H7 (cell line): Measurements from ENCODE around the gene FAM118A. TPM values are rescaled to one million over a fixed set of nuclear protein-coding genes. Genes with fewer than 3 reads are reported as not detected.
"Not testable (repeated sequence)": the region's sequence is repeated elsewhere in the genome, so short reads cannot be mapped to it uniquely, and the experiment has no call there.

ENCODE experiments used
- DNase-seq: peaks from one replicate; pipeline ENCODE4 v3.0.0; 2012
- H3K27me3 ChIP-seq: 2 replicates; pipeline ENCODE4 v1.6.0; 2011; ENCODE audit warnings: mild to moderate bottlenecking, low read length; ENCODE audit not compliant: control insufficient read depth, insufficient read depth
- H3K36me3 ChIP-seq: replicated peaks from 2 replicates; pipeline ENCODE4 v1.5.1; 2011; ENCODE audit warnings: low read length; ENCODE audit not compliant: control insufficient read depth, insufficient read depth
- H3K4me3 ChIP-seq: 2 replicates; pipeline ENCODE4 v1.5.1; 2011; ENCODE audit warnings: low read depth, mild to moderate bottlenecking, control low read depth, low read length, moderate library complexity; ENCODE audit not compliant: insufficient read depth
- total RNA-seq: library from RNA; depleted of rRNA; stranded (reverse); fragments of >200 nt; shearing (Covaris generic); gene quantifications from 2 replicates; pipeline ENCODE4 v1.2.3, GENCODE V29; 2014

FAM118A gene
- total RNA-seq, 1 experiment from 2014 or later = 15.7 TPM

- H3K36me3 ChIP-seq = no peaks in the 10 kb centered on the region
- peaks cover 9% of the 10 kb centered on the region; the same call in 1 of the 2 replicates for H3K27me3 ChIP-seq
- no peak overlapping the region for H3K4me3 ChIP-seq
- DNase-seq = no peak
Observed at GRCh38 chr22:45272498-45272897, 37.2 kb upstream of the FAM118A start.

- no peak for DNase-seq
- Histone ChIP-seq H3K4me3 (no peak overlapping the region), H3K27me3 (peaks cover 9% of the 10 kb centered on the region; the same call in 1 of the 2 replicates), H3K36me3 (no peaks in the 10 kb centered on the region)
Observed at GRCh38 chr22:45273452-45274075, 36.2 kb upstream of the FAM118A start.

- Histone ChIP-seq H3K27me3 (no peaks in the 10 kb centered on the region), H3K4me3 (no peak overlapping the region)
- DNase-seq = no peak
Observed at GRCh38 chr22:45276507-45277105, 33.1 kb upstream of the FAM118A start.

GRCh38 chr22:45277720-45278119 is 32.0 kb upstream of the FAM118A start:
- not testable (repeated sequence) for H3K4me3 ChIP-seq, DNase-seq, H3K27me3 ChIP-seq, H3K36me3 ChIP-seq

More at GRCh38 chr22:45276507-45277105, 33.1 kb upstream of the FAM118A start:
- no peaks in the 10 kb centered on the region for H3K36me3 ChIP-seq

- no peak for DNase-seq
- no peaks in the 10 kb centered on the region; the same call in 1 of the 2 replicates for H3K27me3 ChIP-seq
- H3K36me3 ChIP-seq = no peaks in the 10 kb centered on the region
- no peak overlapping the region for H3K4me3 ChIP-seq
Observed at GRCh38 chr22:45278125-45278524, 31.6 kb upstream of the FAM118A start.

- Histone ChIP-seq H3K36me3 (no peaks in the 10 kb centered on the region), H3K27me3 (peaks cover 12% of the 10 kb centered on the region), H3K4me3 (no peak overlapping the region)
- no peak for DNase-seq
Observed at GRCh38 chr22:45280587-45280980, 29.1 kb upstream of the FAM118A start.

GRCh38 chr22:45281010-45281409 is 28.7 kb upstream of the FAM118A start:
- no peaks in the 10 kb centered on the region for H3K36me3 ChIP-seq
- H3K27me3 ChIP-seq = peaks cover 16% of the 10 kb centered on the region
- no peak for DNase-seq
- H3K4me3 ChIP-seq = no peak overlapping the region

- peaks cover 17% of the 10 kb centered on the region for H3K27me3 ChIP-seq
- peak within 1 kb of the TSS; percentile 49 for H3K4me3 ChIP-seq
- DNase-seq = peak; percentile 98
- H3K36me3 ChIP-seq = no peaks in the 10 kb centered on the region
Observed at GRCh38 chr22:45284705-45285262, 24.9 kb upstream of the FAM118A start, which contains the start of gene UPK3A. Gene UPK3A (plus strand): TSS chr22:45284949. CDS start chr22:45285014, 65 bp downstream.

- peaks cover 17% of the 10 kb centered on the region for H3K27me3 ChIP-seq
- peak; percentile 83 for DNase-seq
- H3K4me3 ChIP-seq = peak overlapping the region; percentile 49
- H3K36me3 ChIP-seq = no peaks in the 10 kb centered on the region
Observed at GRCh38 chr22:45285263-45286058, 24.3 kb upstream of the FAM118A start.

- Histone ChIP-seq H3K27me3 (peaks cover 17% of the 10 kb centered on the region), H3K4me3 (no peak overlapping the region), H3K36me3 (no peaks in the 10 kb centered on the region)
- DNase-seq = no peak
Observed at GRCh38 chr22:45286854-45287551, 22.7 kb upstream of the FAM118A start.

- H3K36me3 ChIP-seq = no peaks in the 10 kb centered on the region
- peaks cover 6% of the 10 kb centered on the region; the same call in 1 of the 2 replicates for H3K27me3 ChIP-seq
- peak; percentile 63 for DNase-seq
- H3K4me3 ChIP-seq = no peak overlapping the region
Observed at GRCh38 chr22:45290410-45290936, 19.3 kb upstream of the FAM118A start.

- no peak for DNase-seq
- H3K4me3 ChIP-seq = no peak overlapping the region
- no peaks in the 10 kb centered on the region for H3K27me3 ChIP-seq
- H3K36me3 ChIP-seq = no peaks in the 10 kb centered on the region
Observed at GRCh38 chr22:45291061-45291930, 18.4 kb upstream of the FAM118A start.

GRCh38 chr22:45291931-45292290 is 17.8 kb upstream of the FAM118A start:
- no peaks in the 10 kb centered on the region for H3K27me3 ChIP-seq
- no peak overlapping the region for H3K4me3 ChIP-seq
- H3K36me3 ChIP-seq = no peaks in the 10 kb centered on the region
- DNase-seq = no peak
